GM19099 (cell line): Measurements from ENCODE around the gene PCLAF.
A peak's percentile ranks its signal among the peaks of the same experiment; 100 is the strongest.

Experiments used
- POLR2A ChIP-seq: IDR thresholded peaks from 3 replicates; pipeline ENCODE4 v1.6.1; 2011; ENCODE audit warnings: low read depth; ENCODE audit not compliant: insufficient read length; ENCODE audit errors: extremely low read depth

Gene PCLAF

DNA sequence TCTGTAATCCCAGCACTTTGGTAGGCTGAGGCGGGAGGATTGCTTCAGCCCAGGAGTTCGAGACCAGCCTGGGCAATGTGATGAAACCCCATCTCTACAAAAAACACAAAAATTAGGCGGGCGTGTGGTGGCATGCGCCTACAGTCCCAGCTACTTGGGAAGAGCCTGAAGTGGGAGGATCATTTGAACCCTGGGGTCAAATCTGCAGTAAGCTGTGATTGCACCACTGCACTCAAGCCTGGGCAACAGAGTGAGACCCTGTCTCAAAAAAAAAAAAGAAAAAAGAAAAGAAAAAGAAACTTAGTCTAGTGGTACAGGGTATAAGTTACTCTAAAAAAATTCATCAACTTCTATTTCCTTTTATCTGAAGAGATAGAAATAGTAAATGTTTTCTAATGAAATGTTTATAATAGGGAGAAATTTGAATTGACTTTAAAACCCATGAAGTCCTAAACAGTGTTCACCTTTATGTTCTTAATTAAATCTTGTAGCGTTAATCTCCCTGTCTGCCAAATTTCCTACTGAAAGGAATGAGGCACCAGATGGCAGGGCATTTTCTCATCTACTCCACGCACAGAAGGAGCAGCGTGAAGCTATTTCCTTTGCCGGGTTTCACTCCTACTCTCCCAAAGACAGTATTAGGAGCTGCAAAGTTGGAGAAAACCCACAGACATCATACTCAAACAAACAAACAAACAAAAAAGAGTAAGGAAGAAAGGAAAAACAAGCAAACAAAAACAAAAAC lies 1.9 kb downstream of the PCLAF start:
- TF ChIP-seq POLR2A, result no peak

- no peak for TF ChIP-seq POLR2A
Measured at GRCh38 chr15:64373360-64373759, 7.9 kb downstream of the PCLAF start.

DNA sequence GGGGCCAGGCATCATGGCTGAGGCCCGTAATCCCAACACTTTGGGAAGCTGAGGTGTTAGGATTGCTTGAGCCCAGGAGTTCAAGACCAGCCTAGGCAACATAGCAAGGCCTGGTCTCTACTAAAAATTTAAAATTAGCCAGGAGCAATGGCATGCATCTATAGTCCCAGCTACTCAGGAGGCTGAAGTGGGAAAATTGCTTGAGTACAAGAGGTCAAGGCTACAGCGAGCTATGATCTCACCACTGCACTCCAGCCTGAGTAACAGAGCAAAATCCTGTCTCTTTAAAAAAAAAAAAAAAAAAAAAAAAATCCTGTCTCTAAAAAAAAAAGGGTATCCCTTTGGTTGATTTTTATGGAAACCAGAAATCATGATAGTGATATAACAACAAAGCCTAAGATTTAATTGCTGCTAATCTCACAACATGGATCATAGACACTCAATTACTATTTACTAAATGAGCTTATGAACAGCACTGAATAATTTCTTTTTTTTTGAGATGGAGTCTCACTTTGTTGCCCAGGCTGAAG lies 12.1 kb downstream of the PCLAF start:
- TF ChIP-seq POLR2A, result no peak

DNA sequence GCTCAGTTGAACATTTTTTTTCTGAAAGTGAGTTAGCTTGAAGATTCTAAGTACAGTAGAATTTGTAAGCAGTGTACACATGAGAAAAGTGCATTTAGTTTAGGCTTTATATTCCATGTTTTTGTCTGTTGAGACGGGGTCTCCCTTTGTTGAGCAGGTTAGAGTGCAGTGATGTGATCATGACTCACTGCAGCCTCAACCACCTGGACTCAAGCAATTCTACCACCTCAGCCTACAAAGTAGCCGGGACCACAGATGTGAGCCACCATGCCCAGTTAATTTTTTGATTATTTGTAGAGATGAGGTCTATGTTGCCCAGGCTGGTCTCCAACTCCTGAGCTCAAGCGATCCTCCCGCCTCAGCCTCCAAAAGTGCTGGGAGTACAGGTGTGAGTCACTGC lies 20.0 kb downstream of the PCLAF start:
- TF ChIP-seq POLR2A, result no peak

- no peak for TF ChIP-seq POLR2A
Measured at GRCh38 chr15:64356710-64357040, 24.6 kb downstream of the PCLAF start.

- TF ChIP-seq POLR2A, result peak; percentile 50
Measured at GRCh38 chr15:64355944-64356709, 25.1 kb downstream of the PCLAF start, which contains the start of gene CSNK1G1. CSNK1G1 (minus strand) TSS chr15:64356173; CDS start chr15:64300499, 55,674 bp downstream.

DNA sequence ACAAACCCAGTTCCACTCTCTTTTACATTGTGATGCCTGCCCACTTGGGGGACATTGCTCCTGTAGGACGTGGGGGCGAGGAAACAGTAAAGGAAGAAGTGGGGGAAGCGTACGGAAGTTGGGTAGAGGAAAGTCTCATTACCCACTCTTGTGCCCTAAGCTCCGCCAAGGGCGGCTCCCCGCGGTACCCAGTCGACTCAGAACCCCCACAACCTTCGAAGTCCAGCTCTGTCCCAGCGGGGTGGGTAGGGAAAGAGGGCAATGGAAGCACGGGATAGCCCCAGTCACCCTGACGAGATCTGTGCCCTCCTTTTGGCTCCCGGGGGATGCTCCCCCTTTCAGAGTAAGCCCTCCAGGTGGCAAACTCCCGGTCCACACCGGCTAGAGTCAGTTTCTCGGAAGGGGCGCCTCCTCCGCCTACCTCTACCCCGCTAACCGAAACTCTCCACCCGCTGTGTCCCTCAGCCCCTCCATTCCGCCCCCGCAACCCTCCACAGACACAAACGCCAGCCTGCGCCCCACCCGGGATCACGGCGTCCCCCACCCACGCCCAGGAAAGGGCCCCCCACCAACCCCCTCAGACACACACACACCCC lies 25.8 kb downstream of the PCLAF start:
- TF ChIP-seq POLR2A, result no peak

DNA sequence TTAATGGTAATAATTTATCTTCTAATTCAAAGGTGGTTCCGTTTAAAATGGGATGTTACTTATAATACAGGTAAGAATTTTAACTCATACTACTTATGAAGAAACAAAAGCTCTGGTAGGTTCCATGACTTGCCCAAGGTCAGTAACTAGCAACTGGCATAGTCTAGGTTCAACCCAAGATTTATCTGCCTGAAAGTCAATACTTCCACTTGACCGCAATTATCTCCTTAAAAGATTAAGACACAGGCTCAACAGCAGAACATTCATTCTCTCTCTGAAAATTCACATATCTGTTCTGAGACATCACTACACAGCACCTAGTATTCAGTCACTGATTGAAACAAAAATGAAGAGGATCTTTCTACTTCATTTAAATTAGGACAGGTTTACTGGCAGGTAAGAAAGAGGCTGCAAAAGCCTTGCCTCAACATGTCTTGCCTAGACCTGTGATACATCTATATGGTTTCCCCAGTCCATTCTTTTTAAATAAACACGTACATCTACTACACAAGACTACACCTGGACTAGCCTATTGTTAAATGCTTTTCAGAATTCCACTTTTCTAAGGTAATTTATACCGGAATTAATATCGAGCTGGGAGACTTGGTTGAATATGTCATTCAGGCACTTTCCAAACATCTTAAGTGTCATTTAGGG lies 26.4 kb downstream of the PCLAF start:
- TF ChIP-seq POLR2A, result no peak

GRCh38 chr15:64351265-64351664 lies 30.0 kb downstream of the PCLAF start:
- no peak for TF ChIP-seq POLR2A

DNA sequence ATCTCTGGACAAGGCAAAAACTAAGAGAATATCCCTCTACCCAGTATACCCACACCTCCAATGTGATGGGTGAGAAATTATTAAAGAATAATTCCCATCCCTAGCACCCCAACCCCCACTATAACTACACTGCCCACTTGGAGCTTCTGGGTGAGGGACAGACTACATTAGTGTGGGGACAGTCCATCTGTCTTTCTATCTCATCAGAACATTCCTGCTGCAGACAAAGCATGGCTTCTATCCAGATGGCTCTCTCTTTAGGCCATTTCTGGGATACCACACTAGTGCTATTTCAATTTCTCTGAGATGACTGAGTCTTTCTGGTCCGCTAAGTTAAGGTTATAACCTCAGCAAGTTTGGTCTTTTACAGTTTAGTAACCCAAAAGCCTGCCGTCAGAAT lies 31.9 kb downstream of the PCLAF start:
- TF ChIP-seq POLR2A, result no peak

GRCh38 chr15:64348455-64348854 lies 32.8 kb downstream of the PCLAF start:
- TF ChIP-seq POLR2A, result no peak

DNA sequence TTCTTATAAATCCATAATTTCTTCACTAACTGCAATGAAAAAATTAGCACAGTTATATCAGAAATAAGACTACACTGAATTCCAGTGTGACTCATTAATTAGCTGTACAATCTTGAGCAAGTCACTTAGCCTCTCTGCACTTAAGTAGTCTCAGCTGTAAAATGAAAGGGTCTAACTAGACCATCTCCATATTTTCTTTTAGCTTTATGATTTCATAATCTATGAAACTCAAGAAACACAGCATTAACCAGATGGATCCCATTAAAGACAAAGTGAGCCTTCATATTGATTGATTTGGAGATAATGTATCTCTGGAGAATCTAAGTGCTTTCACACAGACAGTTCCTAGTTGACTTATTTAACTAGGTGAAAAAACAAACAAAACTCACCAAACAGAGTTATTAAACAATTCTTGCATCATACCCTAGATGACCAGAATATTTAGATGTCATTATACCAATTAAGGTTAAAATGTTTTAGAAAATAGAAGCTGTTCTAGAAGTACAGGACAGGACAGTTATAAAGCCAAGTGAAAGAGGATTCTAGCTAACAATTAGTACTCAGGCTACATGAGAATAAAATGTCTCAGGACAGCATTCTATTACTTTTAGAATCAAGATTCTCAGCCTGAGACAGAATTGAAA lies 36.5 kb downstream of the PCLAF start:
- no peak for TF ChIP-seq POLR2A

DNA sequence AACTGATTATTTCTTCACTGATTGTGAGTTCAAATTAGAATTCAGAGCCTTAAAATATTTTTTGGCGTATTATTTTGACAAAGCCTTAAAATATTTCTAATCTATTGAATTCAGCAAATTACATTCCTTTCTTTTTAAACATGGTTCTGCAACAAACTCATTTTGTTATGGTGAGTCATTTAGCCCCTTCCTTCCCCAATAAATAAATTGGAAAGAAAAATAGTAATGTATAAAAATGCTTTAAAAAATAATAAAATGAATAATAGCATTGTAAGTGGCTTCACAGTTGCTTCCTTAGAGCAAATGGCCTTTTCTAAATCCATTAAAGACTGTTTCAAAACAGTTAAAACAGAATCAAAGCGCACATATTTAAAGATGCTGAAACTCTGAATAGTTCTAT lies 37.4 kb downstream of the PCLAF start:
- no peak for TF ChIP-seq POLR2A

- no peak for TF ChIP-seq POLR2A
Measured at GRCh38 chr15:64343222-64343621, 38.0 kb downstream of the PCLAF start.

DNA sequence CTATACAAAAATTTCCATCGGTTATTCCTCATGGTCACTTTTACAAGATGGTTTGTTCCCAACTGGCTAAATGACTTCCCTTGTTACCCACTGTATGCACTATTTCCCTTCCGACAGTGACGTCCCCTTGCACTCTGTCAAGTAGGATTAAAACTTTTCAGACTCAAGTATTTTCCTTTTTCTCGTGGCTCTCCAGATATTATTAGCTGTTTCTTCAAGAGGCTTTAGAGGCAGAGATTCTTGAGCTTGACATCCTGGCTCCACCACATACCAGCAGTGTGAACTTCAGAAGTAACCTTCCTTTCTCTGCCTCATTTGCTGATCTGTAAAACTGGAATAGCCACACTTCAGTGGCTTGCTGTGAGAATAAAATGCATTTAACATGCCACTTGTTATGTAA lies 39.3 kb downstream of the PCLAF start:
- no peak for TF ChIP-seq POLR2A
